ENCODE measurements around the gene HLA-F.

Gene HLA-F

GRCh38 chr6:29685718-29686326, 37.4 kb upstream of the HLA-F start:
- Histone ChIP-seq H4K20me1 (ENCODE audit: insufficient read depth, low read length) (no peaks in the 10 kb centered on the region), H3K9me3 (ENCODE audit: insufficient read depth, low read length, severe bottlenecking) (no peaks in the 10 kb centered on the region), H3K27me3 (ENCODE audit: insufficient read depth, low read length, poor library complexity) (peaks cover 8% of the 10 kb centered on the region), H3K4me1 (ENCODE audit: insufficient read depth, low read length) (no peaks in the 10 kb centered on the region), H2AFZ (ENCODE audit: low read depth, low read length) (no peak overlapping the region), H3K79me2 (ENCODE audit: insufficient read depth, low read length) (no peaks in the 10 kb centered on the region), H3K27ac (ENCODE audit: low read length) (no peak overlapping the region), H3K4me3 (ENCODE audit: low read depth in 1 of 2, low read length in 2 of 2) (no peak overlapping the region), H3K9ac (ENCODE audit: low read depth, low read length) (no peak overlapping the region), H3K4me2 (ENCODE audit: insufficient read depth, low read length) (no peak overlapping the region), H3K36me3 (ENCODE audit: insufficient read depth, low read length) (no peaks in the 10 kb centered on the region)
- DNase-seq, result no peak
- no peak for TF ChIP-seq CTCF (IDR thresholded peaks at IDR 0.05; ENCODE audit: borderline replicate concordance, extremely low read depth, low read length, poor library complexity, severe bottlenecking)
- TF ChIP-seq EZH2 (IDR thresholded peaks at IDR 0.05; ENCODE audit: borderline replicate concordance, low read depth, low read length, severe bottlenecking), result no peak
- ATAC-seq (ENCODE audit: insufficient read depth, low read depth), result no peak

- TF ChIP-seq EZH2 (IDR thresholded peaks at IDR 0.05; ENCODE audit: borderline replicate concordance, low read depth, low read length, severe bottlenecking), result no peak
- ATAC-seq (ENCODE audit: insufficient read depth, low read depth) (no peak), DNase-seq (no peak)
- Histone ChIP-seq H4K20me1 (ENCODE audit: insufficient read depth, low read length) (no peaks in the 10 kb centered on the region), H3K4me1 (ENCODE audit: insufficient read depth, low read length) (no peaks in the 10 kb centered on the region), H3K27me3 (ENCODE audit: insufficient read depth, low read length, poor library complexity) (no peaks in the 10 kb centered on the region), H3K9ac (ENCODE audit: low read depth, low read length) (no peak overlapping the region), H3K9me3 (ENCODE audit: insufficient read depth, low read length, severe bottlenecking) (no peaks in the 10 kb centered on the region), H3K79me2 (ENCODE audit: insufficient read depth, low read length) (no peaks in the 10 kb centered on the region), H3K4me3 (ENCODE audit: low read depth in 1 of 2, low read length in 2 of 2) (no peak overlapping the region), H3K4me2 (ENCODE audit: insufficient read depth, low read length) (no peak overlapping the region), H2AFZ (ENCODE audit: low read depth, low read length) (no peak overlapping the region), H3K36me3 (ENCODE audit: insufficient read depth, low read length) (no peaks in the 10 kb centered on the region), H3K27ac (ENCODE audit: low read length) (no peak overlapping the region)
Observed at GRCh38 chr6:29694637-29695036, 28.6 kb upstream of the HLA-F start.

- Histone ChIP-seq H3K79me2 (ENCODE audit: insufficient read depth, low read length) (no peaks in the 10 kb centered on the region), H3K4me2 (ENCODE audit: insufficient read depth, low read length) (no peak overlapping the region), H3K4me3 (ENCODE audit: low read depth in 1 of 2, low read length in 2 of 2) (no peak overlapping the region), H3K4me1 (ENCODE audit: insufficient read depth, low read length) (no peaks in the 10 kb centered on the region), H3K27me3 (ENCODE audit: insufficient read depth, low read length, poor library complexity) (peaks cover 3% of the 10 kb centered on the region), H3K27ac (ENCODE audit: low read length) (no peak overlapping the region), H2AFZ (ENCODE audit: low read depth, low read length) (no peak overlapping the region), H3K36me3 (ENCODE audit: insufficient read depth, low read length) (no peaks in the 10 kb centered on the region), H4K20me1 (ENCODE audit: insufficient read depth, low read length) (no peaks in the 10 kb centered on the region), H3K9me3 (ENCODE audit: insufficient read depth, low read length, severe bottlenecking) (no peaks in the 10 kb centered on the region), H3K9ac (ENCODE audit: low read depth, low read length) (no peak overlapping the region)
- DNase-seq (no peak), ATAC-seq (ENCODE audit: insufficient read depth, low read depth) (no peak)
- TF ChIP-seq EZH2 (IDR thresholded peaks at IDR 0.05; ENCODE audit: borderline replicate concordance, low read depth, low read length, severe bottlenecking), result no peak
- TF ChIP-seq CTCF (IDR thresholded peaks at IDR 0.05; ENCODE audit: borderline replicate concordance, extremely low read depth, low read length, poor library complexity, severe bottlenecking), result peak; percentile 55
Observed at GRCh38 chr6:29696147-29697125, 26.8 kb upstream of the HLA-F start.

Data from DND-41 (cell line).